Esophagus muscularis mucosa (tissue), 4 donors: Measurements from ENCODE around the gene MS4A18. TPM values are rescaled to one million over a fixed set of nuclear protein-coding genes. Genes with fewer than 3 reads are reported as not detected.
A peak's percentile ranks its signal among the peaks of the same experiment; 100 is the strongest.

Experiments
- DNase-seq: peaks from one replicate; pipeline ENCODE4 v3.0.0-alpha.2; 2017; ENCODE audit errors: extremely low spot score
- H3K27ac ChIP-seq, 4 donors: fragments of 200-600 bp; sonication (generic); replicated peaks in 1 of 4; 1 replicate in 3 of 4; 2 replicates in 1 of 4; pipeline ENCODE4 v1.5.1; 2016 to 2019; ENCODE audit warnings: mild to moderate bottlenecking in 1 of 4
- H3K27me3 ChIP-seq, 4 donors: fragments of 200-600 bp; sonication (generic); one replicate each; pipeline versions ENCODE4 v1.5.1 to v1.6.0; 2016 to 2019
- H3K36me3 ChIP-seq, 4 donors: fragments of 200-600 bp; sonication (generic); one replicate each; pipeline ENCODE4 v1.5.1; 2016 to 2019
- H3K4me1 ChIP-seq, 4 donors: fragments of 200-600 bp; sonication (generic); one replicate each; pipeline ENCODE4 v1.5.1; 2016 to 2019
- H3K4me3 ChIP-seq, 4 donors: fragments of 200-600 bp; sonication (generic); 1 replicate in 2 of 4; 2 replicates in 2 of 4; pipeline ENCODE4 v1.5.1; 2016 to 2019; ENCODE audit warnings: mild to moderate bottlenecking in 4 of 4, moderate library complexity in 1 of 4
- H3K9me3 ChIP-seq, 4 donors: fragments of 200-600 bp; sonication (generic); 1 replicate in 3 of 4; 2 replicates in 1 of 4; pipeline ENCODE4 v1.5.1; 2016 to 2019
- CTCF ChIP-seq, 3 experiments: fragments of 200-600 bp in 2 of 3; fragments of 450-650 bp in 1 of 3; sonication (generic) in 2 of 3; IDR thresholded peaks; one replicate each; pipeline ENCODE4 v1.5.1; 2017 to 2019; ENCODE audit warnings: antibody characterized with exemption in 3 of 3, mild to moderate bottlenecking in 2 of 3, moderate library complexity in 1 of 3
- EP300 ChIP-seq: sonication (generic); formaldehyde crosslinking; IDR thresholded peaks from one replicate; pipeline ENCODE4 v1.6.1; 2017; ENCODE audit warnings: antibody characterized with exemption
- POLR2A ChIP-seq: fragments of 450-650 bp; IDR thresholded peaks from one replicate; pipeline ENCODE4 v1.6.1; 2017; ENCODE audit warnings: antibody characterized with exemption, moderate library complexity, mild to moderate bottlenecking, low read depth
- POLR2AphosphoS5 ChIP-seq, 2 donors: sonication (generic); formaldehyde crosslinking; IDR thresholded peaks; one replicate each; pipeline ENCODE4 v1.6.1; 2017; ENCODE audit warnings: antibody characterized with exemption in 2 of 2
- WGBS: methylation state at CpG from one replicate; pipeline ENCODE4 v1.1.5; 2018; 5-methylcytosine and 5-hydroxymethylcytosine counted together
- intact Hi-C: fragments of 100-400 bp; cut with DNase I; formaldehyde crosslinking; loops from one replicate; pipeline ENCODE4 v1.15.1; 2023
- total RNA-seq, 4 donors: library from RNA; depleted of rRNA; stranded (reverse); fragments of >200 nt; gene quantifications; one replicate each; pipeline versions ENCODE4 v1.1.0 to v1.2.1, GENCODE V29; 2016

MS4A18 gene
- total RNA-seq, 4 donors from 2014 or later, result not detected

GRCh38 chr11:60772666-60773065 lies 48.1 kb downstream of the MS4A18 start:
- Histone ChIP-seq H3K36me3 (no peaks in the 10 kb centered on the region), H3K27me3 (peaks cover 0 to 18% (median 0%) of the 10 kb centered on the region in 4 donors), H3K4me3 (no peak overlapping the region), H3K9me3 (no peaks in the 10 kb centered on the region), H3K4me1 (peaks cover 13 to 19% (median 15%) of the 10 kb centered on the region in 4 donors), H3K27ac (no peak overlapping the region)
- intact Hi-C loops, result no loop called here
- TF ChIP-seq EP300 (no peak), POLR2AphosphoS5 (IDR thresholded peaks at IDR 0.05) (no peak), POLR2A (no peak), CTCF (IDR thresholded peaks at IDR 0.05) (no peak)
- 87% methylated on average over 8 of the region's 8 CpGs for WGBS
- no peak for DNase-seq

GRCh38 chr11:60774726-60775125 lies 50.2 kb downstream of the MS4A18 start:
- Histone ChIP-seq H3K36me3 (no peaks in the 10 kb centered on the region), H3K27ac (no peak overlapping the region), H3K27me3 (peaks cover 0 to 6% (median 0%) of the 10 kb centered on the region in 4 donors), H3K4me1 (peaks cover 13 to 19% (median 15%) of the 10 kb centered on the region in 4 donors), H3K4me3 (no peak overlapping the region), H3K9me3 (no peaks in the 10 kb centered on the region)
- TF ChIP-seq POLR2A, result no peak
- no peak for TF ChIP-seq POLR2AphosphoS5 (IDR thresholded peaks at IDR 0.05)
- no peak for TF ChIP-seq CTCF (IDR thresholded peaks at IDR 0.05)
- no peak for TF ChIP-seq EP300
- 82% methylated on average over 13 of the region's 13 CpGs for WGBS
- no peak for DNase-seq
- intact Hi-C loops, result no loop called here

GRCh38 chr11:60775420-60775961 lies 51.0 kb downstream of the MS4A18 start:
- Histone ChIP-seq H3K27ac (no peak overlapping the region), H3K9me3 (no peaks in the 10 kb centered on the region), H3K4me1 (peaks cover 13 to 19% (median 15%) of the 10 kb centered on the region in 4 donors), H3K27me3 (peaks cover 0 to 3% (median 0%) of the 10 kb centered on the region in 4 donors), H3K4me3 (no peak overlapping the region), H3K36me3 (no peaks in the 10 kb centered on the region)
- intact Hi-C loops, result no loop called here
- no peak for TF ChIP-seq EP300
- TF ChIP-seq POLR2AphosphoS5 (IDR thresholded peaks at IDR 0.05), result no peak
- no peak for TF ChIP-seq POLR2A
- TF ChIP-seq CTCF (IDR thresholded peaks at IDR 0.05), result peak; percentile 86 to 95 (median 87)
- peak; percentile 95 for DNase-seq
- 11% methylated on average over 15 of the region's 15 CpGs for WGBS

- peaks cover 0 to under 1% (median 0%) of the 10 kb centered on the region in 4 donors for H3K27me3 ChIP-seq
- 89% methylated on average over 1 of the region's 4 CpGs for WGBS
- intact Hi-C loops, result no loop called here
- no peaks in the 10 kb centered on the region for H3K9me3 ChIP-seq
- no peak for DNase-seq
- TF ChIP-seq EP300 (no peak), POLR2A (no peak), CTCF (IDR thresholded peaks at IDR 0.05) (no peak), POLR2AphosphoS5 (IDR thresholded peaks at IDR 0.05) (no peak)
- H3K4me1 ChIP-seq, result peaks cover 13 to 19% (median 15%) of the 10 kb centered on the region in 4 donors
- no peaks in the 10 kb centered on the region for H3K36me3 ChIP-seq
- no peak overlapping the region for H3K4me3 ChIP-seq
- H3K27ac ChIP-seq, result no peak overlapping the region
Observed at GRCh38 chr11:60776167-60776566, 51.6 kb downstream of the MS4A18 start.

- Histone ChIP-seq H3K27me3 (no peaks in the 10 kb centered on the region), H3K9me3 (no peaks in the 10 kb centered on the region), H3K36me3 (no peaks in the 10 kb centered on the region), H3K4me1 (peaks cover 13 to 19% (median 15%) of the 10 kb centered on the region in 4 donors), H3K27ac (no peak overlapping the region), H3K4me3 (no peak overlapping the region)
- intact Hi-C loops, result no loop called here
- 58% methylated on average over 4 of the region's 4 CpGs for WGBS
- TF ChIP-seq POLR2A (no peak), EP300 (no peak), CTCF (IDR thresholded peaks at IDR 0.05) (no peak), POLR2AphosphoS5 (IDR thresholded peaks at IDR 0.05) (no peak)
- no peak for DNase-seq
Observed at GRCh38 chr11:60777106-60777505, 52.6 kb downstream of the MS4A18 start.
